NCI-H82 treated with DMSO at 0.1 percent for 48 hours (cell line): Measurements from ENCODE around the gene IL1RAPL2.
A peak's percentile ranks its signal among the peaks of the same experiment; 100 is the strongest.
"Not testable (repeated sequence)": the region's sequence is repeated elsewhere in the genome, so short reads cannot be mapped to it uniquely, and the experiment has no call there.

Experiments
- DNase-seq: peaks from one replicate; lab custom pipeline; 2025; ENCODE audit not compliant: unreplicated experiment; lab: John Stamatoyannopoulos, UW

Gene IL1RAPL2

GRCh38 chrX:105006103-105006502, 440.1 kb downstream of the IL1RAPL2 start:
- DNase-seq: peak; percentile 15

DNA sequence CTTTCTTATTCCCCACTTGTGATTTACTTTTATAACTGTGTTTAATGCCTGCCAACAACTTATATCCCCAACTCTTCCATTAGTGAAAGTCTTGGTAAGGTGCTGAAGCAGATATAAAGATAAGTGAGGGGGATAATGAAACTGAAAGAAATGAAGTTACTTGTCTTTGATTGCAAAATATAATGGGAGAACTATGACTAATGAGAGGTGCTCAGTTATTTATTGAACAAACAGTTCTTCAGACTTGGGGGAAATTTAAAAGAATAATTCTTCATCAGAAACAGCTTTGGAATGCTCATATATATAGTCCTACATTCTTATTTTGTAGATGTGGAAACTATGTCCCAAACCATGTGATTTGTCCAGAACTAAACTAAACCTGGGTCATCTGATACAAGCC, 441.0 kb downstream of the IL1RAPL2 start:
- no peak for DNase-seq

DNA sequence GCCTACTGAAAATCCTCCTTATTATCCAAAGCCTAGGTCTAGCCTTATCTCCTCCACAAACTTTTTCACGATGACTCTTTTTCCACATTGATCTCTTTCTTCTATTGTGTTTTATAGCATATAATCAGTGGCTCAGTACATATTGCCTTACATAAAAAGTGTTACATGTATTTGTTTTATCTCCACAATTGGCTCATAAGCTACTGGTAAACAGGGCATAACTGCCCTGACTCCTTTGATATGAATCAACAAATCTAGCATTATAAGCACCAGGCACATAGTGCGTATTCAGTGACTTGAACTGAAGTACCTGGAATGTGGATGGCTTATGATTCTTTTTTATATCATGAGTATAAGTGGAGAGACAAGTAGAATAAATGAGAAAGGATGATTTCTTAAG, 447.7 kb downstream of the IL1RAPL2 start:
- DNase-seq: no peak

DNA sequence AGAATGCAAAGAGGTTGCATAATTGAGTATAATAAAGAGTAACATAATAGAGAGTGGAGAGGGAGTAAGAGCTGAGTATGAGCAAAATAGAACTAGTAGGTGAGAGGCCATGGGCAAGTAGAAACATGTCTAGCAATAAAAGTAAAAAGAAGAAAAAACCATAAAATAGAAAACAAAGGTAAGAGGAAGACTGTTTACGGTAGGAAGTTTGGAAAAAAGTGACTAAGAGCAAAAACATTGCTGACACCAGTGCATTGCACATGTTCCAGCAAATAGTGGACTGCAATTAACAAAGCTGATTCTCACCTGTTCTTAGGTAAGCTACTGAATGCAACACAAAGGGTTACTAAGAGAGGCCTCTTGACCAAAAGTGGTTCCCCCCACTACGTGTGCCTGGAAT, 451.6 kb downstream of the IL1RAPL2 start:
- DNase-seq: no peak

DNA sequence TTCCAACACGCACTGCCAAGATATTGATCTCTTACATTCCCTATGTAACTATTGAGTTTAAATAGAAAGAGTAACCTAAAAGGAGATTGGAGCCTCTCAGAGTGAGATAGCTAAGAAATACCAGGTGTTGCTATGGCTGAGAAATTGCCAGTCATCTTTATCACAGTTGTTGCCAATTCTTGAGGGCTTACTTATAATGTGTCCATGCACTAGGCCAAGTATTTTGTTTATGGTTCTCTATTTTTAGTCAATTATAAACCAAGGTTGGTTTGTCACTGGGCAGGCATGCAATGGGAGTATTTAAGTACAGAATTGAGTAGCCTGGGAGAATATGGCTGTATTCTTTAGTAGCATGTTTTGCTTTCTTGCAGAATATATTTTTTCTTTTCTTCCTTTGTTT, 452.9 kb downstream of the IL1RAPL2 start:
- no peak for DNase-seq

GRCh38 chrX:105028962-105029361, 463.0 kb downstream of the IL1RAPL2 start:
- not testable (repeated sequence) for DNase-seq

- no peak for DNase-seq
Measured at GRCh38 chrX:105038672-105039328, 472.8 kb downstream of the IL1RAPL2 start.

- no peak for DNase-seq
Measured at GRCh38 chrX:105050921-105051320, 484.9 kb downstream of the IL1RAPL2 start.

GRCh38 chrX:105051364-105051763, 485.4 kb downstream of the IL1RAPL2 start:
- no peak for DNase-seq

- no peak for DNase-seq
Measured at GRCh38 chrX:105052926-105053325, 486.9 kb downstream of the IL1RAPL2 start.

DNA sequence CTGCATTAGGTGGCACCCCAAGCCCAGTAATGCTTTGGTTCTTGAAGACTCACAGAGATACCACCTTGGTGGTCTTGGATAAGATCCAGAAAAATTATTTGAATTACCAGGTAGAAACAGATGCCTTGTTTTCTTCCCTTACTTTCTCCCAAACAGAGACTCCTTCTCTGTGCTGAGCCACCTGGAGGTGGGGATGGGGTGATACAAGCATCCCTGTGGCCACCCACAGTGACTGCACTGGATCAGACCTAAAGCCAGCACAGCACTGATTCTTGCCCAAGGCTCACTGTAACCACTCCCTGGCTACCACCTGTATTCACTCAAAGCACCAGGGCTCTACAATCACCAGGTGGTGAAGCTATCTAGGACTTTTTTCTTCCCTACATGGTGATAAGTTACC, 497.7 kb downstream of the IL1RAPL2 start:
- no peak for DNase-seq

GRCh38 chrX:105098201-105098600, 532.2 kb downstream of the IL1RAPL2 start:
- no peak for DNase-seq

DNA sequence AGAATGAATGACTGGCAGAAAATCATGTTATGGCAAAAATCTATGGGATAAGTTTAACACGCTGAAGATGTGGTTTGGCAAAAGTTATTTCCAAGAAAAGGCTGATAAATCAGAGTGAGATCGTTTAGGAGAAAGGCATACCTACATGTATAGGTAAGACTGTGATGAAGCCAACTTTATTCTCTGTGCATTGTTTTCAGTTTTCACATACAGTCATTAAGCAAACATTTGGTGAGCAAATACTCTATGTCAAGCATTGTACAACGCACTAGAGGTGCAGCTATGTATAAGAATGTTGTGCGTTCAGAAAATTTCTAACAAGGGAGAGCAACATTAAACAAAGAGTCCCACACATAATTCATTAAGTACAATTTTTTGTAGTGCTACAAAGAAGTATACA, 532.8 kb downstream of the IL1RAPL2 start:
- DNase-seq: no peak

DNA sequence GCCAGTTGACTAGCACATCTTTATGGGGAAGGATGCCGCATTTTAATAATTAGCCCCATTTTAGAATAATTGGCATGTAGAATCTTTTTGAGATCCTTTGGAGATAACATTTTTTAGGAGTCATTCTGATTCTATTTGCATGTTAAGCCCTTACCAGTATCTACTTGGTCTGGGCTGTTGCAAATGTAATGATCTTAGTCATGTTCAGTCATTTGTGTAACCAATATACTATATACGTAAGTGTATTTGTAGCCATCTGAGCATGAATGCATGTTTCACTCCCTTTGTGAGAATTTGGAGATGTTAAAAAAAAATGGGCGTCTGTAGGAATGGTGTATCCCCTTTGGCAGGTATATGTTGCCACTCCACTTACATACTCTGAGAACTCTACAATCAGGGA, 535.4 kb downstream of the IL1RAPL2 start:
- no peak for DNase-seq

GRCh38 chrX:105109936-105110335, 543.9 kb downstream of the IL1RAPL2 start:
- DNase-seq: no peak

GRCh38 chrX:105114554-105115130, 548.6 kb downstream of the IL1RAPL2 start:
- DNase-seq: no peak

DNA sequence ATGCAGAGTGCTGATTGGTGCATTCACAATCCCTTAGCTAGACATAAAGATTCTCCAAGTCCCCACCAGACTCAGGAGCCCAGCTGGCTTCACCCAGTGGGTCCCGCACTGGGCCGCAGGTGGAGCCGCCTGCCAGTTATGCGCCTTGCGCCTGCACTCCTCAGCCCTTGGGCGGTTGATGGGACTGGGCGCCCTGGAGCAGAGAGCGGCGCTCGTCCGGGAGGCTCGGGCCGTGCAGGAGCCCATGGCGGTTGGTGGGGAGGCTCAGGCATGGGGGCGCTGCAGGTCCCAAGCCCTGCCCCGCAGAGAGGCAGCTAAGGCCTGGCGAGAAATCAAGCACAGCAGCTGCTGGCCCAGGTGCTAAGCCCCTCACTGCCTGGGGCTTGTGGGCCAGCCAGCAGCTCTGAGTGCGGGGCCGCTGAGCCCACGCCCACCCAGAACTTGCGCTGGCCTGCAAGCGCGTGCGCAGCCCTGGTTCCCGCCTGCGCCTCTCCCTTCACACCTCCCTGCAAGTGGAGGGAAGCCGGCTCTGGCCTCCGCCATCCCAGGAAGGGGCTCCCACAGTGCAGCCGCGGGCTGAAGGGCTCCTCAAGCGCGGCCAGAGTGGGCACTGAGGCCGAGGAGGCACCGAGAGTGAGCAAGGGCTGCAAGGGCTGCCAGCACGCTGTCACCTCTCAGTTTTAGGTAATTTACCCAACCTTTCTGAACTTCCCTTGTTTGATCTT, 549.8 kb downstream of the IL1RAPL2 start:
- not testable (repeated sequence) for DNase-seq

GRCh38 chrX:105116486-105116885, 550.5 kb downstream of the IL1RAPL2 start:
- no peak for DNase-seq

DNA sequence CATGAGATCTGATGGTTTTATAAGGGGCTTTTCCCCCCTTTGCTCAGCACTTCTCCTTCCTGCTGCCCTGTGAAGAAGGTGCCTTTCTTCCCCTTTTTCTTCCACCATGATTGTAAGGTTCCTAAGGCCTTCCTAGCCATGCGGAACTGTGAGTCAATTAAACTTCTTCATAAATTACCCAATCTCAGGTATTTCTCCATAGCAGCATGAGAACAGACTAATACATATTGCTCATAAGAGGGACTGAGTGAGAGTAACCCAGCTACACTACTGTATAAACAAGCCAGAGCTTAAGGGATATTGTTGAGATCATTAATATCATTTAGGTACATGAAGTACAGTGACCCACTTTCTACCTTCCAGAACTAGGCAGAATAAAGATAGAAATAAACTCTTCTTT, 551.6 kb downstream of the IL1RAPL2 start:
- no peak for DNase-seq

GRCh38 chrX:105120463-105120862, 554.5 kb downstream of the IL1RAPL2 start:
- DNase-seq: no peak

- no peak for DNase-seq
Measured at GRCh38 chrX:105121186-105121585, 555.2 kb downstream of the IL1RAPL2 start.

- no peak for DNase-seq
Measured at GRCh38 chrX:105126201-105126600, 560.2 kb downstream of the IL1RAPL2 start.
